ENCODE measurements around the gene KCNA10.
A peak's percentile ranks its signal among the peaks of the same experiment; 100 is the strongest.
"Not testable (repeated sequence)": the region's sequence is repeated elsewhere in the genome, so short reads cannot be mapped to it uniquely, and the experiment has no call there.

KCNA10 gene

GRCh38 chr1:110529011-110529410, 10.0 kb upstream of the KCNA10 start:
- no peak for DNase-seq

GRCh38 chr1:110526201-110526780, 7.3 kb upstream of the KCNA10 start:
- DNase-seq = no peak

DNA sequence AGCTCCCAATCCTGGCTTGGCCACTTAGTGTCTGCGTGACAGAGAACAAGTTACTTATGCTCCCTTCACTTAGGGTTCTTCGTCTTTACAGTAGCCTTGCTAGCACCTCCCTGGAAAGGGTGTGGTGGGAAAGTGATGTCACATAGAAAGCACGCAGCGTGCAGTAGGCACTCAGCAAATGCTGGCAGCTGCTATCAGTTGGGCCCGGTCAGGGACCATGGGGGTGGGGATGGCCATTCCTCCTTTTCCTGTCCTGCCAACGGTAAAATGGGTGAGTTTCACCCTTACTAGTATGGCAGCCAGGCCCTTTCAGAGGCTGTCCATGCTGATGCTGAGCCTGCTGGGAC, 6.2 kb upstream of the KCNA10 start:
- DNase-seq = no peak

DNA sequence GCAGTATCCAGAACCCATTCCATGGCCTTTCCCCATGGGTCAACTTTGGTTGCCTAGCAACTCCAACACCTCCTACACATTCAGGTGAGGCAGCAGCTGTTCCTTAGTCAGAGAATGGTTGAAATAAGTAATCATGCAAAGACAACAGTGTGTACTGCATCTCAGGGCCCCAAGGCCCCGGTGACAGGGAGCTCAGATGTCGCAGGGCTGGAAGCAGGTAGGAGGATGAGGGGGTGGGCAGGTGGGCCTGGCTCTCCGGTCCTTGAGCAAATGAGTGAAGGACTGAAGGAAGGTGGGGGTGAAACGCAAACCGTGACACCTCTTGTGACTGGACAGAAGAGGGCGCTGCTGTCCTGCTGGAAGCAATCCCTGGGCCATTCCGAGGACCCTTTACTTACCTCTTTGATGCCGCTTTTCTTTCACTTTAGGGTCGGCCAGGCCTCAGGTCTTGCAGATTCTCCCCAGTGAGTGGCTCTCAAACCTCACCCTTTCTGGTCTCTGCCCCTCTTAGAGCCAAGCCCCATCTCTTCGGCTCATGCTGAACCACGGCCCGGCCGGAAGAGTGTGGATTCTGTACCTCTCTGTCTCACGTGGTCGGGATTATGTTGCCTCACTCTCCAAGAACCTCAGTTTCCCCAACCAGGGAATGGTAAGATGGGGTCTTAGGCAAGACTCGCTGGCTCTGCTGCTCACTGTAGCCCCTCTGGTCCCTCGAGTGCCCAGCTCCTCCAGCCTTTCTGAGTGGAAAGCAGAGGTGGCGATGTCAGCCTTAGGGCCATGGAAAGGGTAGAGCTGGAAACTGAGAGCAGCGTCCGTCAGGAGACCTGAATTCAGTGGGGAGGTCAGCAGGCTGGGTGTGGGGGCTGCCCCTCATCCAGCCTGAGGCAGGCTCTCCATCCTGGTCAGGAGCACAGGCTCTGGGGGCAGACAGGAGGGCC, 5.6 kb upstream of the KCNA10 start:
- peak; percentile 54 for DNase-seq

GRCh38 chr1:110523011-110523410, 4.0 kb upstream of the KCNA10 start:
- DNase-seq = no peak

GRCh38 chr1:110522560-110522959, 3.6 kb upstream of the KCNA10 start:
- DNase-seq = no peak

- DNase-seq = no peak
These were observed 1.9 kb upstream of the KCNA10 start for GRCh38 chr1:110520827-110521226.

GRCh38 chr1:110515891-110516290, 3.1 kb downstream of the KCNA10 start:
- DNase-seq = no peak

DNA sequence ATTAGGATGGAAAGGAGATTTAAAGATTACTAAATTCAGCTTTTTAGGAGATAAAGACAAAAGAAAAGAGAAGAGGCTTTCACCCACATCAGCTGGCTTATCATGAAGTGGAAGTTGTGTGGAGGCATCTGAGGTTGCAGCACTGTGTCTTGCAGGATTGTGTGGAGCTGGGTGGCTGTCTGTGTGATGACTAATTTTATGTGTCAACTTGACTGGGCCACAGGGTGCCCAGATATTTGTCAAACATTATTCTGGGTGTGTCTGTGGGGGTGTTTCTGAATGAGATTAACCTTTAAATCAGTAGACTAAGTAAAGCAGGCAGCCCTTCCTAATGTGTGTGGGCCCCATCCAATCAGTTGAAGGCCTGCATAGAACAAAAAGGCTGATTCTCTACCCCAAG, 3.9 kb downstream of the KCNA10 start:
- no peak for DNase-seq

DNA sequence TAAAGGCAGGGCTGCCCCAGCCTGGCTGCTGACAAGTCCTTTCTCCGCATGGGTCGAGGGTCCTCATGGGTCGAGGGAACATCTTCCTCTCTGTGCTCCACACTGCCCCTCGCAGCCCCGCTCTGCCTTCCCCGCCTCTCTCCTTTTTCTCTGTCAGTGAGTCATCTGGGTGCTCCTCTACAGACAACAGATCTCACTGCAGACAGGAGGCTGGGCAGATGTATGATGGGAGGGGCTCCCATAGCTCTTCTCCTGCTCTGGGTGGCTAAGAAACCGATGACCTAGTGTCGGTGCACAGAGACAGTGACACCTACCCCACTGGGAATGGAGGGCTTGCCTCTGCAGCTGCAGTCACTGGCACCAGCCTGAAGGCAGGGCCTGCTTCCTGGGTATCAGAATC, 5.5 kb downstream of the KCNA10 start:
- DNase-seq = no peak

DNA sequence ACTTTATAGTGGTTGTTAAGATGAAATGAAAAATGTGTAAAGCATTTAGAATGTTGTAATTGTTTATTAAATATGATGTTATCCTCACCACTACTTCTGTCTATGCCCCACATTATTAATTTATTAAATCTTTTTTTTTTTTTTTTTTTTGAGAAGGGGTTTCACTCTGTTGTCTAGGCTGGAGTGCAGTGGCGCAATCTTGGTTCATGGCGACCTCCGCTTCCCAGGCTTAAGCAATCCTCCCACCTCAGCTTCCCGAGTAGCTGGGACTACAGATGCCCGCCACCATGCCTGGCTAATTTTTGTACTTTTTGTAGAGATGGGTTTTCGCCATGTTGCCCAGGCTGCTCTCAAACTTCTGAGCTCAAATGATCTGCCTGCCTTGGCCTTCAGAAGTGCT, 7.5 kb downstream of the KCNA10 start:
- DNase-seq = no peak

DNA sequence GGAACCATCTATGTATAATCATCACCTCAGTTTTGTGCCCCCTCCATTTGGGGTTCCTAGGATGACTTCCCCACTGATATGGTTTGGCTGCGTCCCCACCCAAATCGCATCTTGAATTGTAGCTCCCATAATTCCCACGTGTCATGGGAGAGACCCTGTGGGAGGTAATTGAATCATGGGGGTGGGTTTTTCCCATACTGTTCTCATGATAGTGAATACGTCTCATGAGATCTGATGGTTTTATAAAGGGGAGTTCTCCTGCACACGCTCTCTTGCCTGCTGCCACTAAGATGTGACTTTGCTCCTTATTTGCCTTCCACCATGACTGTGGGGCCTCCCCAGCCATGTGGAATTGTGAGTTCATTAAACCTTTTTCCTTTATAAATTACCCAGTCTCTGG, 8.1 kb downstream of the KCNA10 start:
- DNase-seq = not testable (repeated sequence)

GRCh38 chr1:110509655-110510054, 9.3 kb downstream of the KCNA10 start:
- DNase-seq = no peak

DNA sequence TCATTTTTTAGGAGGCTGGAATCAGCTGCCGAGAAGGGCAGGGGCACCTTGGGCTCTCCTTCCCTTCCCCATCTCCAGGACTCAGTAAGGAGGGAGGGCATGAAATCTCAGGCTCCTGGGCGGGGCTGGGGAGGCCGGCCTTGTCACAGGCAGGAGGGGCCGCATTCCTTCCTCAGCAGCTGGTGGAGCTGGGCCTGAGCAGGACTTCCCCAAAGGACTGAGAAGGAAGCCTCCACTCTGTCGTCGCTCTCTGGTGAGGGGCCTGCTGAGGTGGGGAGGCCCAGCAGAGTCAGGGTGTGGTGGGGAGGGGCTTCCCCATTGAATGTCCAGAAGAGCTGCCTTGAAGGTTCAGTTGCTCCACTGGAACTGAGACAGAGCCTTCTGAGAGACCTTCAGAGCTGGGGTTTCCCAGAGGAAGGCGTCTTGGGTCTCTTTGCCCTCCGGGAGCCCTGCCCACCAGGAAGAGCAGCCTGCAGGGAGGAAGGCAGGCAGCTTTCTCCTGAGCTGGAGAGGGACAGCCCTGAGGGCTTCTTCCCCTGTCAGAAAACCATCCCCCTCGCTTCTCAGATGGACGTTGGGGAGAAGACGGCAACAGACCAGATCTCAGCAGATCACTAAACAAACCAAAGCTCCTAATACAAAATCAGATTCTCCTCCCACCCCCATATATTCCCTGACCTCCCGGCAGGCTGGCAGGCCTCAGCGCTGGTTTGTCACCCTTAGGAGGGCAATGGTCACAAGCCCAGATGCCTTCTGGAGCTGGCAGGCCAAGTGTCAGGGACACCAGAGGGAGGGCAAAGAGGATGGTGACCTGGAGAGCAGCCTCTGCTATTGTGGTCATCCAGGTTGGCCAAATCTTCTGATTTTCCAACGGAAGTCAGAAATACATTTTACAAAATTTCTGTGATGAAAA, 10.7 kb downstream of the KCNA10 start:
- no peak for DNase-seq

DNA sequence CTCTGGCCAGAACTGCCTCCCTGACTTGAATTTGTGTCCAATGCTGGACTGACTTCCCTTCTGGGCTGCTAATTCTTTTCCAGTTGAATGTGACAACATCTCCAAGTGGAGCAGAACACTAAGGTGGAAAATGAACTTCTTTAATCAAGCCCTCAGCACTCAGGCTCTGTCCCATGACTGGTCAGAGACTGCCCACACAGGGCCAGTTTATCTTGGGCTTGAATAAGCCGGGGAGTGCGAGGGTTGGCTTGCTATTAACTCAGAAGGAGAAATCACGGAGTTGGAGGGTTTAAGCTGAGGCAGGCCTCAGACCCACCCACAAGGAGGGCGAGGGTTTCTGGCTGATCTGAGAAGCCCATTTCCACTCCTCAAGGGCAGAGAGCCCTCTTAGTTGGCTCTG, 12.4 kb downstream of the KCNA10 start:
- DNase-seq = no peak

DNA sequence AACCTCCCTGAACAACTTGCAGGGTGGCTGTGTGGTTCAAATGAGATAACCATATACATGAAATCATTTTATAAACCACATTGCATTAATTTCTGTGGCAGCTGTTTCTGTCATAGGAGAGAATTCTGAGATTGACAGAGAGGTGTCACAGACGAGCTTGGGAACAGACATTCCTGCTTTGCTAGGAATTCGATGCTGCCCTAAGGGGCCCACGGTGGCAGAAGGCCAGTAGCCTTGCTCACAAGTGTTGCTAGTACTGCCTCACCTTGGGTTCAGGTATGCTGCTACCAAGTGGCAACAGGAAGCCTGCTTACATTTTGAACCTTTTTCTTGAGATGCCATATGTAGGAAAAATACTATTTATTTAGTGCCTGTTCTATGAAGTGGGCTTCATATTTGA, 13.4 kb downstream of the KCNA10 start:
- DNase-seq = no peak

DNA sequence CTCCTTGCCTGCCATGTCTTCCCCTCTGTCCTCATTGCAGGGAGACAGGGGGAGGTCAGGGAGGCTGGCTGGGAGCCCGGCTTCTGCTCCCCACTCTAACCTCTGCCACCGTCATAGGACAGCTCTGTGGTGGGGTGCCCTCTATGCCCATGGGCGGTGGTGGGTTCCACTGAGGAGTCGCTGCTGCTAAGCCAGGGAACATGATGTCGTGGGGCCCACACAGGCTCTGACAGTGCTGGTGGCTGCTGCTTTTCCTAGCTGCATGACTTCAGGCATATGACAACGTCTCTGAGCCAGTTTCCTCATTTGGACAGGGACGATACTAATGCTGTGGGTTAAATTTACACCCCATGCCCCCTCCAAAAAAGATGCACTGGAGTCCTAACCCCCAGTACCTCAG, 14.7 kb downstream of the KCNA10 start:
- DNase-seq = no peak

DNA sequence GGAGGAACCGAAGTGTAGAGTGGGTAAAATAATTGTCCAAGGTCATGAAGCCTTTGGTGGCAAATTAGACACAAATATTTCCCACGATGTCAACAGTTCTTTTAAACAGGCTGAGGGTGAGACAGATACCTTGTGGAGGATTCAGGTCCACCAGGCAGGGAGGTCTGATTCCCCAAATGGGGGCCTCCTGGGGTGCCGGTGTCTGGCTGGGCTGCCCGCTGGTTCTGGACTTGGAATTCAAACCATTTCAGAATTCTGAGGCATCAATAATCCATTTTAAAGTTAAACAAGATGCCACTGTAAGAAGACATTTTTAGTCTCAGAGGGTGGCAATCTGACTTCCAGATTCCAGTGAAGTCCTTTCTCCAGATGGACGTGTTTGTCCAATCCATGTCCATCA, 15.5 kb downstream of the KCNA10 start:
- no peak for DNase-seq

DNA sequence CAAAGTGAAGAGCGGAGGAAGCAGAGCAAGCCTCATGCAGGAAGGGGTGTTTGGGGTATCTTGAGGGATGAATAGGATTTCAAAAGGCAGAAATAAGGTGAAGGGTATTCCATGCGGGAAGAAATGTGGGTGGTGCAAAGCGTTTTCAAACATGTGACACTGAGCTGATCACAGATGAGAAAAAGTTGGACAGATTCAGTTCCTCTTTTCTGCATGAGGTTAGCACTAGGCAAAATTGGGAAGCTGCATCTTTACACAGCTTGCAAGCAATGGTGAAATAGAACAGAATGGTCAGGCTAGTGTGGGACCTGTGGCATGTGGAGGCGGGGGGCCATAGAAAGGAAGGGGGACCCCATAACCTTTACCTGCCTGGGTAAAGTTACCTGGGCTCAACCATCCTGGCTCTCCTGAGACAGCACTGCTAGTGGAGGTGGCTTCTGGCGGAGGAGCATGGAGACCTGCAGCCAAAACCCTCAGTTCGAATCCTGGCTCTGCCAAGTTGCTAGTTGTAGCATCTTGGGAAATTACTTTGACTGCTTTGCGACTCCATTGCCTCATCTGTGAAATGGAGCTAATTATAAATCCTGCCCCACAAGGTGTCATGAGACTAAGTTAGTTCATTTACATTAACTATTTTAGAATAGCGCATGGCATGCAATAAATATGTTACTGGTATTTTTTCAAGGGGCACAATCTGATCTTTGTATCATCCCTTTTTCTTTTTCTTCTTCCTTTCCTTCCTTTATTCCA, 16.4 kb downstream of the KCNA10 start:
- no peak for DNase-seq

DNA sequence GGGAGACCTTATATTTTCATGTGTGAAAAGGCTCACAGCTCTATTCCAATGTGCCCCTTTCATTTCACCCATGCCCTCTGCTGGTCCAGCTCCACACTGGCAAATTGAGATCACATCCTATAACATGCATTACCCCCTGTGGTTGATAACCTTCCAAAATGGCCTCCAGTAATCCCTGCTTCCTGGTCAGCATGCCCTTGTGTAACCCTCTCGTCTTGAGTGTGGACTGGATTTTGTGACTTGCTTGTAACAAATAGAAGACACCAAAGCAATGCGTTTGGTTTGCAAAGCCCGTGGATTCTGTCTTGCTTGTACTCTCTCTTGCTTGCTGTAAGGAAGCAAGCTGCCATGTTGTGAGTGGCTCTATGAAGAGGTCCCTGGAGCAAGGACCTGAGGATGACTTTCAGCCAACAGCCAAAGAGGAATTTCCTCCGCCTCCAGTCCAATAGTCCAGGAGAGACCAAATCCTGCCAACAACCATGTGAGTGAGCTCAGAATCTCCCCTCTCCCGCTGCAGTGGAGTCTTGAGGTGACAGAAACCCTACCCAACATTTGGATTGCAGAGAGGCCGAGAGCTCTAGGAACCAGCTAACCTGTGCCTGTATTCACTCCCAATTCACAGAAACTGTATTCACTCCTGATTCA, 17.4 kb downstream of the KCNA10 start:
- DNase-seq = no peak

- DNase-seq = no peak
These were observed 20.7 kb downstream of the KCNA10 start for GRCh38 chr1:110498270-110498669.

- peak; percentile 79 for DNase-seq
These were observed 22.9 kb downstream of the KCNA10 start for GRCh38 chr1:110495926-110496600.

Measured in CD4-positive, alpha-beta T cell treated with Interleukin-6 for 4 hours (primary cell).